ENCODE measurements around the gene ST8SIA2. TPM values are rescaled to one million over a fixed set of nuclear protein-coding genes. Genes with fewer than 3 reads are reported as not detected.

Gene ST8SIA2
- total RNA-seq, 1 experiment from 2014 or later: 0.15 TPM

GRCh38 chr15:92438471-92438870 is 44.8 kb downstream of the ST8SIA2 start:
- TF ChIP-seq REST (IDR thresholded peaks at IDR 0.05; ENCODE audit: insufficient read depth in 1 of 2, low read depth in 2 of 2, low read length in 1 of 2): no peak
- no peak for TF ChIP-seq SIN3A (IDR thresholded peaks at IDR 0.05; ENCODE audit: borderline replicate concordance, insufficient read depth, low read depth, low read length)
- TF ChIP-seq POLR2AphosphoS5 (IDR thresholded peaks at IDR 0.05; ENCODE audit: low read depth, low read length): no peak
- no peak for TF ChIP-seq TCF7L2 (IDR thresholded peaks at IDR 0.05; ENCODE audit: low read depth, low read length)
- TF ChIP-seq CTCF (IDR thresholded peaks at IDR 0.05): no peak
- H3K27ac ChIP-seq (ENCODE audit: low read length): no peak overlapping the region
- no peak for DNase-seq (ENCODE audit: low read depth, low spot score)
- no peaks in the 10 kb centered on the region for H3K36me3 ChIP-seq (ENCODE audit: control insufficient read depth, insufficient read depth, low read length)
- ChIA-PET POLR2A (no interaction called here), CTCF (no interaction called here)
- in situ Hi-C loops (cut with HindIII; ENCODE audit: low pct_unique_long_range_greater_than_20kb, low sequenced_read_pairs): no loop called here
- H3K4me3 ChIP-seq (ENCODE audit: low read depth in 2 of 2, low read length in 2 of 2): no peak overlapping the region
- ATAC-seq: no peak
- intact Hi-C loops (cut with micrococcal nuclease; ENCODE audit: unreplicated experiment): no loop called here
- H3K9me3 ChIP-seq (ENCODE audit: control insufficient read depth, insufficient read depth, low read depth, low read length): no peaks in the 10 kb centered on the region
- peaks cover 10% of the 10 kb centered on the region for H3K27me3 ChIP-seq (ENCODE audit: control insufficient read depth, insufficient read depth, low read length)
- H3K4me1 ChIP-seq (ENCODE audit: control insufficient read depth, insufficient read depth, low read length): no peaks in the 10 kb centered on the region
- no TSS peak for BruUV-seq (replicated peaks)

- H3K4me1 ChIP-seq (ENCODE audit: control insufficient read depth, insufficient read depth, low read length): no peaks in the 10 kb centered on the region
Observed at GRCh38 chr15:92443381-92443780, 49.7 kb downstream of the ST8SIA2 start.

More at GRCh38 chr15:92443381-92443780, 49.7 kb downstream of the ST8SIA2 start:
- POLR2A ChIA-PET: no interaction called here
- H3K9me3 ChIP-seq (ENCODE audit: control insufficient read depth, insufficient read depth, low read depth, low read length): no peaks in the 10 kb centered on the region
- CTCF ChIA-PET: no interaction called here
- TF ChIP-seq TCF7L2 (IDR thresholded peaks at IDR 0.05; ENCODE audit: low read depth, low read length): no peak
- TF ChIP-seq CTCF (IDR thresholded peaks at IDR 0.05): no peak
- no peak for TF ChIP-seq POLR2AphosphoS5 (IDR thresholded peaks at IDR 0.05; ENCODE audit: low read depth, low read length)
- no peak for TF ChIP-seq SIN3A (IDR thresholded peaks at IDR 0.05; ENCODE audit: borderline replicate concordance, insufficient read depth, low read depth, low read length)
- no peak for TF ChIP-seq REST (IDR thresholded peaks at IDR 0.05; ENCODE audit: insufficient read depth in 1 of 2, low read depth in 2 of 2, low read length in 1 of 2)
- H3K27me3 ChIP-seq (ENCODE audit: control insufficient read depth, insufficient read depth, low read length): no peaks in the 10 kb centered on the region; the same call in 1 of the 2 replicates
- intact Hi-C loops (cut with micrococcal nuclease; ENCODE audit: unreplicated experiment): no loop called here
- in situ Hi-C loops (cut with HindIII; ENCODE audit: low pct_unique_long_range_greater_than_20kb, low sequenced_read_pairs): no loop called here
- no peaks in the 10 kb centered on the region for H3K36me3 ChIP-seq (ENCODE audit: control insufficient read depth, insufficient read depth, low read length)
- H3K4me3 ChIP-seq (ENCODE audit: low read depth in 2 of 2, low read length in 2 of 2): no peak overlapping the region
- H3K27ac ChIP-seq (ENCODE audit: low read length): no peak overlapping the region
- ATAC-seq (no peak), DNase-seq (ENCODE audit: low read depth, low spot score) (no peak)
- no TSS peak for BruUV-seq (replicated peaks)
